ENCODE measurements around the gene KIFBP. TPM values are rescaled to one million over a fixed set of nuclear protein-coding genes. Genes with fewer than 3 reads are reported as not detected.
A peak's percentile ranks its signal among the peaks of the same experiment; 100 is the strongest.

KIFBP gene
- total and polyA plus RNA-seq, 2 of the 13 experiments (the other 11 are each of a cell fraction or from before 2014, with no cell fraction given): 13.0 to 21.9 TPM

- TF ChIP-seq ZNF562 (CRISPR knock-in tag; IDR thresholded peaks at IDR 0.05; ENCODE audit: borderline replicate concordance) (no peak), FOXC1 (CRISPR knock-in tag; IDR thresholded peaks at IDR 0.05; ENCODE audit: borderline replicate concordance) (0 out of 2 replicates have a peak, but pooled peaks have one; percentile 39), ZFP82 (CRISPR knock-in tag; IDR thresholded peaks at IDR 0.05; ENCODE audit: borderline replicate concordance) (no peak), NFYC (CRISPR knock-in tag; IDR thresholded peaks at IDR 0.05) (no peak), TARDBP (CRISPR knock-in tag; IDR thresholded peaks at IDR 0.05) (no peak), SOX13 (IDR thresholded peaks at IDR 0.05) (no peak), SOX13 (CRISPR knock-in tag; conservative IDR thresholded peaks at IDR 0.05 in 1 of 2, IDR thresholded peaks at IDR 0.05 in 1 of 2) (no peak), POGZ (CRISPR knock-in tag; IDR thresholded peaks at IDR 0.05) (no peak), FOSL1 (CRISPR knock-in tag; IDR thresholded peaks at IDR 0.05; ENCODE audit: borderline replicate concordance) (no peak), ZHX1 (CRISPR knock-in tag; IDR thresholded peaks at IDR 0.05; ENCODE audit: low read depth) (no peak), REXO4 (CRISPR knock-in tag; IDR thresholded peaks at IDR 0.05; ENCODE audit: borderline replicate concordance) (no peak), CHD4 (IDR thresholded peaks at IDR 0.05; ENCODE audit: borderline replicate concordance, low read length) (no peak), ZNF354B (CRISPR knock-in tag; IDR thresholded peaks at IDR 0.05) (no peak), HMG20A (CRISPR knock-in tag; IDR thresholded peaks at IDR 0.05; ENCODE audit: borderline replicate concordance) (peak; percentile 39; the same call in 1 of the 2 replicates)
- TF ChIP-seq, protein P1, sequence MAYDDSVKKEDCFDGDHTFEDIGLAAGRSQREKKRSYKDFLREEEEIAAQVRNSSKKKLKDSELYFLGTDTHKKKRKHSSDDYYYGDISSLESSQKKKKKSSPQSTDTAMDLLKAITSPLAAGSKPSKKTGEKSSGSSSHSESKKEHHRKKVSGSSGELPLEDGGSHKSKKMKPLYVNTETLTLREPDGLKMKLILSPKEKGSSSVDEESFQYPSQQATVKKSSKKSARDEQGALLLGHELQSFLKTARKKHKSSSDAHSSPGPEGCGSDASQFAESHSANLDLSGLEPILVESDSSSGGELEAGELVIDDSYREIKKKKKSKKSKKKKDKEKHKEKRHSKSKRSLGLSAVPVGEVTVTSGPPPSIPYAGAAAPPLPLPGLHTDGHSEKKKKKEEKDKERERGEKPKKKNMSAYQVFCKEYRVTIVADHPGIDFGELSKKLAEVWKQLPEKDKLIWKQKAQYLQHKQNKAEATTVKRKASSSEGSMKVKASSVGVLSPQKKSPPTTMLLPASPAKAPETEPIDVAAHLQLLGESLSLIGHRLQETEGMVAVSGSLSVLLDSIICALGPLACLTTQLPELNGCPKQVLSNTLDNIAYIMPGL (CRISPR knock-in tag; IDR thresholded peaks at IDR 0.05; ENCODE audit: borderline replicate concordance in 1 of 2, low read depth in 1 of 2): peak; percentile 21 to 28; a peak in 1 of 4 replicates
- TF ChIP-seq, protein P2, sequence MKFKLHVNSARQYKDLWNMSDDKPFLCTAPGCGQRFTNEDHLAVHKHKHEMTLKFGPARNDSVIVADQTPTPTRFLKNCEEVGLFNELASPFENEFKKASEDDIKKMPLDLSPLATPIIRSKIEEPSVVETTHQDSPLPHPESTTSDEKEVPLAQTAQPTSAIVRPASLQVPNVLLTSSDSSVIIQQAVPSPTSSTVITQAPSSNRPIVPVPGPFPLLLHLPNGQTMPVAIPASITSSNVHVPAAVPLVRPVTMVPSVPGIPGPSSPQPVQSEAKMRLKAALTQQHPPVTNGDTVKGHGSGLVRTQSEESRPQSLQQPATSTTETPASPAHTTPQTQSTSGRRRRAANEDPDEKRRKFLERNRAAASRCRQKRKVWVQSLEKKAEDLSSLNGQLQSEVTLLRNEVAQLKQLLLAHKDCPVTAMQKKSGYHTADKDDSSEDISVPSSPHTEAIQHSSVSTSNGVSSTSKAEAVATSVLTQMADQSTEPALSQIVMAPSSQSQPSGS (CRISPR knock-in tag; IDR thresholded peaks at IDR 0.05): no peak
- TF ChIP-seq, protein P3, sequence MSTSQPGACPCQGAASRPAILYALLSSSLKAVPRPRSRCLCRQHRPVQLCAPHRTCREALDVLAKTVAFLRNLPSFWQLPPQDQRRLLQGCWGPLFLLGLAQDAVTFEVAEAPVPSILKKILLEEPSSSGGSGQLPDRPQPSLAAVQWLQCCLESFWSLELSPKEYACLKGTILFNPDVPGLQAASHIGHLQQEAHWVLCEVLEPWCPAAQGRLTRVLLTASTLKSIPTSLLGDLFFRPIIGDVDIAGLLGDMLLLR (CRISPR knock-in tag; IDR thresholded peaks at IDR 0.05): no peak
- TF ChIP-seq, protein P4, sequence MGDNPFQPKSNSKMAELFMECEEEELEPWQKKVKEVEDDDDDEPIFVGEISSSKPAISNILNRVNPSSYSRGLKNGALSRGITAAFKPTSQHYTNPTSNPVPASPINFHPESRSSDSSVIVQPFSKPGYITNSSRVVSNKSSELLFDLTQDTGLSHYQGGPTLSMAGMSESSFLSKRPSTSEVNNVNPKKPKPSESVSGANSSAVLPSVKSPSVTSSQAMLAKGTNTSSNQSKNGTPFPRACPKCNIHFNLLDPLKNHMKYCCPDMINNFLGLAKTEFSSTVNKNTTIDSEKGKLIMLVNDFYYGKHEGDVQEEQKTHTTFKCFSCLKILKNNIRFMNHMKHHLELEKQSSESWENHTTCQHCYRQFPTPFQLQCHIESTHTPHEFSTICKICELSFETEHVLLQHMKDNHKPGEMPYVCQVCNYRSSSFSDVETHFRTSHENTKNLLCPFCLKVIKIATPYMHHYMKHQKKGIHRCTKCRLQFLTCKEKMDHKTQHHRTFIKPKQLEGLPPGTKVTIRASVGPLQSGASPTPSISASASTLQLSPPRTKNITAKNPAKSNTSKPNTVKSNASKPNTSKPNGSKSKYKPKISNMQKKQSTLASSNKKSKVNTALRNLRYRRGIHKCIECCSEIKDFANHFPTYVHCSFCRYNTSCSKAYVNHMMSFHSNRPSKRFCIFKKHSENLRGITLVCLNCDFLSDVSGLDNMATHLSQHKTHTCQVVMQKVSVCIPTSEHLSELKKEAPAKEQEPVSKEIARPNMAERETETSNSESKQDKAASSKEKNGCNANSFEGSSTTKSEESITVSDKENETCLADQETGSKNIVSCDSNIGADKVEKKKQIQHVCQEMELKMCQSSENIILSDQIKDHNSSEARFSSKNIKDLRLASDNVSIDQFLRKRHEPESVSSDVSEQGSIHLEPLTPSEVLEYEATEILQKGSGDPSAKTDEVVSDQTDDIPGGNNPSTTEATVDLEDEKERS (CRISPR knock-in tag; IDR thresholded peaks at IDR 0.05): no peak
Observed at GRCh38 chr10:69061305-69062161, 72.9 kb downstream of the KIFBP start (continued).
